ENCODE data around the gene RPS24.

- TF ChIP-seq, protein P1, sequence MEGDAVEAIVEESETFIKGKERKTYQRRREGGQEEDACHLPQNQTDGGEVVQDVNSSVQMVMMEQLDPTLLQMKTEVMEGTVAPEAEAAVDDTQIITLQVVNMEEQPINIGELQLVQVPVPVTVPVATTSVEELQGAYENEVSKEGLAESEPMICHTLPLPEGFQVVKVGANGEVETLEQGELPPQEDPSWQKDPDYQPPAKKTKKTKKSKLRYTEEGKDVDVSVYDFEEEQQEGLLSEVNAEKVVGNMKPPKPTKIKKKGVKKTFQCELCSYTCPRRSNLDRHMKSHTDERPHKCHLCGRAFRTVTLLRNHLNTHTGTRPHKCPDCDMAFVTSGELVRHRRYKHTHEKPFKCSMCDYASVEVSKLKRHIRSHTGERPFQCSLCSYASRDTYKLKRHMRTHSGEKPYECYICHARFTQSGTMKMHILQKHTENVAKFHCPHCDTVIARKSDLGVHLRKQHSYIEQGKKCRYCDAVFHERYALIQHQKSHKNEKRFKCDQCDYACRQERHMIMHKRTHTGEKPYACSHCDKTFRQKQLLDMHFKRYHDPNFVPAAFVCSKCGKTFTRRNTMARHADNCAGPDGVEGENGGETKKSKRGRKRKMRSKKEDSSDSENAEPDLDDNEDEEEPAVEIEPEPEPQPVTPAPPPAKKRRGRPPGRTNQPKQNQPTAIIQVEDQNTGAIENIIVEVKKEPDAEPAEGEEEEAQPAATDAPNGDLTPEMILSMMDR (IDR thresholded peaks at IDR 0.05) = no peak
- TF ChIP-seq POLR2A (IDR thresholded peaks at IDR 0.05; ENCODE audit: low read depth) = no peak
These were observed 11.6 kb downstream of the RPS24 start for GRCh38 chr10:78045237-78045636.
